Bronchial epithelial cell (primary cell): ENCODE measurements around the gene MXI1. TPM values are rescaled to one million over a fixed set of nuclear protein-coding genes. Genes with fewer than 3 reads are reported as not detected.
"Not testable (repeated sequence)": the region's sequence is repeated elsewhere in the genome, so short reads cannot be mapped to it uniquely, and the experiment has no call there.

ENCODE experiments used
- DNase-seq: peaks from one replicate; pipeline ENCODE4 v3.0.0-alpha.2; 2010; ENCODE audit warnings: low read depth
- FAIRE-seq: peaks from 2 replicates; lab custom pipeline; 2011; peaks lifted over from hg19 to GRCh38; lab: Jason Lieb, UNC
- H3K27me3 ChIP-seq: 2 replicates; pipeline ENCODE4 v1.5.1; 2011; ENCODE audit warnings: low read length; ENCODE audit not compliant: control insufficient read depth, insufficient read depth
- H3K36me3 ChIP-seq: 2 replicates; pipeline ENCODE4 v1.5.1; 2011; ENCODE audit warnings: low read length; ENCODE audit not compliant: control insufficient read depth, insufficient read depth
- H3K4me3 ChIP-seq: 2 replicates; pipeline ENCODE4 v1.5.1; 2011; ENCODE audit warnings: mild to moderate bottlenecking, low read depth, low read length, control low read depth
- CTCF ChIP-seq: IDR thresholded peaks from 2 replicates; pipeline ENCODE4 v1.5.1; 2011; ENCODE audit warnings: mild to moderate bottlenecking, moderate library complexity, low read length, control low read depth, inconsistent platforms; ENCODE audit not compliant: insufficient read depth, severe bottlenecking
- total RNA-seq: library from RNA; depleted of rRNA; stranded (reverse); fragments of >200 nt; gene quantifications from 2 replicates; pipeline ENCODE4 v1.2.1, GENCODE V29; 2014

The MXI1 gene
- total RNA-seq, 1 donor from 2014 or later: 48.7 TPM

GRCh38 chr10:110239892-110240291 is 32.5 kb downstream of the MXI1 start:
- FAIRE-seq (no peak), DNase-seq (no peak)
- H3K36me3 ChIP-seq: no peaks in the 10 kb centered on the region
- TF ChIP-seq CTCF: no peak
- H3K4me3 ChIP-seq: no peak overlapping the region
- H3K27me3 ChIP-seq: no peaks in the 10 kb centered on the region

- no peak for DNase-seq
- Histone ChIP-seq H3K27me3 (no peaks in the 10 kb centered on the region), H3K36me3 (no peaks in the 10 kb centered on the region), H3K4me3 (no peak overlapping the region)
- no peak for TF ChIP-seq CTCF
- no peak for FAIRE-seq
These were observed 34.0 kb downstream of the MXI1 start for GRCh38 chr10:110241407-110241806.

- DNase-seq (no peak), FAIRE-seq (no peak)
- Histone ChIP-seq H3K36me3 (no peaks in the 10 kb centered on the region), H3K4me3 (no peak overlapping the region), H3K27me3 (no peaks in the 10 kb centered on the region)
- no peak for TF ChIP-seq CTCF
These were observed 34.4 kb downstream of the MXI1 start for GRCh38 chr10:110241841-110242240.

- Histone ChIP-seq H3K36me3 (no peaks in the 10 kb centered on the region), H3K27me3 (no peaks in the 10 kb centered on the region), H3K4me3 (no peak overlapping the region)
- TF ChIP-seq CTCF: no peak
- DNase-seq (no peak), FAIRE-seq (no peak)
These were observed 35.1 kb downstream of the MXI1 start for GRCh38 chr10:110242511-110242910.

GRCh38 chr10:110244550-110244949 is 37.1 kb downstream of the MXI1 start:
- Histone ChIP-seq H3K27me3 (no peaks in the 10 kb centered on the region), H3K4me3 (no peak overlapping the region), H3K36me3 (no peaks in the 10 kb centered on the region)
- TF ChIP-seq CTCF: no peak
- DNase-seq: peak; percentile 35
- FAIRE-seq: no peak

- FAIRE-seq, DNase-seq, H3K27me3 ChIP-seq, H3K36me3 ChIP-seq, H3K4me3 ChIP-seq: not testable (repeated sequence)
These were observed 40.4 kb downstream of the MXI1 start for GRCh38 chr10:110247833-110248232.

GRCh38 chr10:110249489-110249888 is 42.1 kb downstream of the MXI1 start:
- H3K36me3 ChIP-seq, H3K27me3 ChIP-seq: not testable (repeated sequence)

GRCh38 chr10:110251392-110251791 is 44.0 kb downstream of the MXI1 start:
- FAIRE-seq, H3K4me3 ChIP-seq, DNase-seq, H3K27me3 ChIP-seq, H3K36me3 ChIP-seq: not testable (repeated sequence)

More at GRCh38 chr10:110249489-110249888, 42.1 kb downstream of the MXI1 start:
- H3K4me3 ChIP-seq, DNase-seq, FAIRE-seq: not testable (repeated sequence)
